GM04504 (cell line): ENCODE results near the gene GJB6.

Source experiments
- DNase-seq: peaks from one replicate; pipeline ENCODE4 v3.0.0-alpha.2; 2012; ENCODE audit warnings: low read depth

GJB6 gene

GRCh38 chr13:20227288-20227687, 4.8 kb downstream of the GJB6 start:
- DNase-seq, result no peak

- no peak for DNase-seq
Measured at GRCh38 chr13:20222553-20222952, 9.6 kb downstream of the GJB6 start.

- DNase-seq, result no peak
Measured at GRCh38 chr13:20221772-20222171, 10.3 kb downstream of the GJB6 start.

- DNase-seq, result no peak
Measured at GRCh38 chr13:20219577-20219976, 12.5 kb downstream of the GJB6 start.

GRCh38 chr13:20217168-20217567, 15.0 kb downstream of the GJB6 start:
- no peak for DNase-seq

GRCh38 chr13:20209948-20210347, 22.2 kb downstream of the GJB6 start:
- no peak for DNase-seq

GRCh38 chr13:20206698-20207235, 25.4 kb downstream of the GJB6 start:
- DNase-seq, result no peak

- DNase-seq, result no peak
Measured at GRCh38 chr13:20206065-20206697, 25.9 kb downstream of the GJB6 start.

GRCh38 chr13:20198781-20199180, 33.3 kb downstream of the GJB6 start:
- DNase-seq, result no peak

- DNase-seq, result peak; percentile 10
Measured at GRCh38 chr13:20197361-20197834, 34.7 kb downstream of the GJB6 start.

- no peak for DNase-seq
Measured at GRCh38 chr13:20195801-20196200, 36.3 kb downstream of the GJB6 start.

- DNase-seq, result no peak
Measured at GRCh38 chr13:20193907-20194631, 38.0 kb downstream of the GJB6 start.

- no peak for DNase-seq
Measured at GRCh38 chr13:20193162-20193906, 38.8 kb downstream of the GJB6 start.

- no peak for DNase-seq
Measured at GRCh38 chr13:20192836-20193161, 39.3 kb downstream of the GJB6 start, which contains the start of gene GJB2. Gene GJB2 (minus strand): TSS chr13:20192938. CDS start chr13:20189581, 3,357 bp downstream.

- DNase-seq, result no peak
Measured at GRCh38 chr13:20192158-20192835, 39.8 kb downstream of the GJB6 start.

GRCh38 chr13:20191311-20192157, 40.6 kb downstream of the GJB6 start:
- DNase-seq, result no peak

- peak; percentile 17 for DNase-seq
Measured at GRCh38 chr13:20190481-20191310, 41.4 kb downstream of the GJB6 start.

- no peak for DNase-seq
Measured at GRCh38 chr13:20190076-20190475, 42.0 kb downstream of the GJB6 start.

- DNase-seq, result no peak
Measured at GRCh38 chr13:20188667-20189553, 43.2 kb downstream of the GJB6 start.
